ENCODE results near the gene JAML.

JAML gene

GRCh38 chr11:118164885-118165284, 59.9 kb downstream of the JAML start:
- DNase-seq, result no peak

GRCh38 chr11:118163494-118163893, 61.3 kb downstream of the JAML start:
- no peak for DNase-seq

- DNase-seq, result no peak
Observed at GRCh38 chr11:118162846-118163245, 62.0 kb downstream of the JAML start.

GRCh38 chr11:118161786-118162185, 63.0 kb downstream of the JAML start:
- no peak for DNase-seq

- no peak for DNase-seq
Observed at GRCh38 chr11:118157186-118157895, 67.5 kb downstream of the JAML start.

- DNase-seq, result no peak
Observed at GRCh38 chr11:118156531-118157185, 68.2 kb downstream of the JAML start.

GRCh38 chr11:118155776-118156530, 68.9 kb downstream of the JAML start:
- no peak for DNase-seq

- DNase-seq, result no peak
Observed at GRCh38 chr11:118154641-118155040, 70.2 kb downstream of the JAML start.

- DNase-seq, result no peak
Observed at GRCh38 chr11:118153976-118154375, 70.8 kb downstream of the JAML start.

GRCh38 chr11:118153516-118153915, 71.3 kb downstream of the JAML start:
- no peak for DNase-seq

GRCh38 chr11:118152552-118153471, 72.0 kb downstream of the JAML start, which contains the start of gene SCN4B:
Gene SCN4B, minus strand, starts transcription at chr11:118152823. Its CDS starts 150 bp downstream, at chr11:118152673.
- peak; percentile 60 for DNase-seq

- DNase-seq, result no peak
Observed at GRCh38 chr11:118152020-118152551, 72.7 kb downstream of the JAML start.

- peak; percentile 48 for DNase-seq
Observed at GRCh38 chr11:118151431-118151830, 73.4 kb downstream of the JAML start.

GRCh38 chr11:118149493-118149892, 75.3 kb downstream of the JAML start:
- no peak for DNase-seq

GRCh38 chr11:118148856-118149255, 76.0 kb downstream of the JAML start:
- DNase-seq, result no peak

- DNase-seq, result no peak
Observed at GRCh38 chr11:118148240-118148639, 76.6 kb downstream of the JAML start.

GRCh38 chr11:118147502-118147901, 77.3 kb downstream of the JAML start:
- no peak for DNase-seq

GRCh38 chr11:118146554-118146953, 78.3 kb downstream of the JAML start:
- DNase-seq, result no peak

GRCh38 chr11:118145285-118146227, 79.3 kb downstream of the JAML start:
- peak; percentile 71 for DNase-seq

GRCh38 chr11:118144301-118145268, 80.2 kb downstream of the JAML start:
- no peak for DNase-seq
